Muscle layer of duodenum (tissue), 2 donors: ENCODE data around the gene PDZD4.

Experiments used
- H3K27ac ChIP-seq: one replicate; pipeline ENCODE4 v1.7.0; 2013; ENCODE audit warnings: mild to moderate bottlenecking, low read length
- H3K27me3 ChIP-seq: one replicate; pipeline ENCODE4 v1.7.0; 2013; ENCODE audit warnings: low read depth, mild to moderate bottlenecking, control low read depth, low read length
- H3K36me3 ChIP-seq, 2 donors: one replicate each; pipeline ENCODE4 v1.7.0; 2013; ENCODE audit warnings: low read length in 2 of 2, control low read depth in 1 of 2, mild to moderate bottlenecking in 1 of 2; ENCODE audit not compliant: insufficient read depth in 2 of 2, control insufficient read depth in 1 of 2
- H3K4me1 ChIP-seq, 2 donors: one replicate each; pipeline ENCODE4 v1.7.0; 2013; ENCODE audit warnings: low read length in 2 of 2, mild to moderate bottlenecking in 2 of 2, control low read depth in 1 of 2, moderate library complexity in 1 of 2; ENCODE audit not compliant: insufficient read depth in 2 of 2, control insufficient read depth in 1 of 2
- H3K4me3 ChIP-seq, 2 donors: one replicate each; pipeline ENCODE4 v1.7.0; 2013; ENCODE audit warnings: low read length in 2 of 2, low read depth in 1 of 2, mild to moderate bottlenecking in 1 of 2
- H3K9me3 ChIP-seq, 2 donors: one replicate each; pipeline ENCODE4 v1.7.0; 2013; ENCODE audit warnings: low read length in 2 of 2, control low read depth in 1 of 2, mild to moderate bottlenecking in 1 of 2; ENCODE audit not compliant: control insufficient read depth in 1 of 2
- donor health status: healthy.

PDZD4 gene

DNA sequence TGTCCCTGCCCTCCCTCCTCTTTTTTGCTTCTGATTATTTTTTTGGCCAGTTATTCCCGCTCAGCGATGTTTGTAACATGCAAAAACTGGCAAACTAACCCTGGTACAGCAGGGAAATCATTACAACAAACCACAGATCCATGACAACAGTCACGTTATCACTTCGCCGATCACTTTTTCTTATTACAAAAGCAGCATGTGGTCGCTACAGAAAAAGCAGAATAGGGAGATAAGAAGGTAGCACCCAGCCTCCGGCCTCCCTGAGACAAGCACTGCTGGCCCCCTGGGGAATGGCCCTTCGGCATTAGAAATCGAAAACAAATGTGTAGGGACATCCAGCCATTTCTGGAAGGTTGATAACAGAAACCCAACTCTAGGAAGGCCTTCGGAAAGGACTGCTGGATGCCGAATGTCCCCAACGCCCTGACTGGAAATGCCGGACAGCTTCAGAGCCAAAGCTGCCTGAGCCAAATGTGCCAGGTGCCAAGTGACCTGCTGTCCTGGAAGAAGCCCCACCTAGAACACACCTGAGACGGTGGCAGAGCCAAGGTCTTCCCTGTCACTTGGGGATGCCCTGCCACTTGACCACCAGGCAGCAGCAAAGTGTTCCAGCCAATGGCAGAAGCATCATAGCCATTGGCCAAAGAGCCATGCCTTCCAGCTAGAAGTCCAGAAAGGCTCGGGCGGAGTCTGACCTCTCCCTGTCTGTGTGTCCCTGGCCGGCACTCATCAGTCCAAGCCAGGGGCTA is 39.1 kb downstream of the PDZD4 start:
- Histone ChIP-seq H3K9me3 (no peaks in the 10 kb centered on the region), H3K27ac (no peak overlapping the region), H3K4me3 (no peak overlapping the region), H3K4me1 (peaks cover 0 to 29% of the 10 kb centered on the region in 2 donors), H3K27me3 (no peaks in the 10 kb centered on the region), H3K36me3 (peaks cover 0 to 21% of the 10 kb centered on the region in 2 donors)

GRCh38 chrX:153789654-153790053 is 40.7 kb downstream of the PDZD4 start:
- Histone ChIP-seq H3K4me1 (peaks cover 0 to 20% of the 10 kb centered on the region in 2 donors), H3K9me3 (no peaks in the 10 kb centered on the region), H3K27ac (no peak overlapping the region), H3K4me3 (no peak overlapping the region), H3K27me3 (no peaks in the 10 kb centered on the region), H3K36me3 (peaks cover 0 to 30% of the 10 kb centered on the region in 2 donors)

DNA sequence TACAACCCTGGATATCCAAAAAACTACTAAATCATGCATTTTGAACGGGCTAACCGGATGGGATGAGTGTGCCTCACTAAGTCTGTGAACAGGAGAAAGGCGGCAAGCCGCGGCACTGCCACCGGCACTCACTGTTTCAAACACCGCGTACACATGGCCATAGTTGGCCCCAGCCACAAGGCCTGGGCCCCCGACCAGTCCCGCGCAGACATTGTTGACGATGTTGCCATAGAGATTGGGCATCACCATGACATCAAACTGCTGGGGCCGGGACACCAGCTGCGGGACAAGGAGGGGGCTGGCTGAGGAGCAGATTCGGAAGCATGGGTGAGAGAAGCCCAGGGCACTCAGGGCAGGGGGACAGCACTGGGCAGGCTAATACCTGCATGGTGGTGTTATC is 43.7 kb downstream of the PDZD4 start:
- Histone ChIP-seq H3K27me3 (no peaks in the 10 kb centered on the region), H3K4me1 (peaks cover 0 to 4% of the 10 kb centered on the region in 2 donors), H3K36me3 (peaks cover 0 to 30% of the 10 kb centered on the region in 2 donors), H3K4me3 (no peak overlapping the region), H3K9me3 (no peaks in the 10 kb centered on the region), H3K27ac (no peak overlapping the region)

DNA sequence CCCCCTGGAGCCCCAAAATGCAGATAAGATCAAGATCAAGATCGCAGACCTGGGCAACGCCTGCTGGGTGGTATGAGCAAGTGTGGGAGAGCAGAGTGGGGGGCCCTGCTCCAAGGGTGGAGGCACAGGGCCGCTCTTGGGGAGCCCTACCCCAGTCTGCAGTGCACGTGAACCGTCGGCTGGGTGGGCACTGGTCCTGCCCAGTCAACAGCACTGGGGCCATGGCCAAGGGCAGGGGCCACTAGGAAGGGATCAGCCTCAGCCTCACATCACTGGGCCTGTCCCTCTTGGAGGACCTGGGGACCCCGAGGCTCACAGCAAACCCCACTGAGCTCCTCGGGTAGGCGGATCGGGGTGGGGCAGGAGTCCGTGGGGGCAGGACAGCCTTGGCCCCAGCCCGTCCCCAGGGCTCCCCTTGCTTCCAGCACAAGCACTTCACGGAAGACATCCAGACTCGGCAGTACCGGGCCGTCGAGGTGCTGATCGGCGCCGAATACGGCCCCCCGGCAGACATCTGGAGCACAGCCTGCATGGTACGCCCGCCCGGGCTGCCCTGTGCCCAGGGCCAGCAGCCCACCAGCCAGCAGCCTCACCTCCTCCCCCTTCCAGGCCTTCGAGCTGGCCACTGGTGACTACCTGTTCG is 45.9 kb downstream of the PDZD4 start:
- peaks cover 0 to 26% of the 10 kb centered on the region in 2 donors for H3K36me3 ChIP-seq
- no peak overlapping the region for H3K27ac ChIP-seq
- H3K4me1 ChIP-seq: peaks cover 0 to 20% of the 10 kb centered on the region in 2 donors
- no peaks in the 10 kb centered on the region for H3K27me3 ChIP-seq
- no peak overlapping the region for H3K4me3 ChIP-seq
- H3K9me3 ChIP-seq: no peaks in the 10 kb centered on the region

- Histone ChIP-seq H3K4me1 (peaks cover 0 to 20% of the 10 kb centered on the region in 2 donors), H3K4me3 (no peak overlapping the region), H3K9me3 (no peaks in the 10 kb centered on the region), H3K27me3 (no peaks in the 10 kb centered on the region), H3K36me3 (peaks cover 0 to 26% of the 10 kb centered on the region in 2 donors), H3K27ac (no peak overlapping the region)
These were observed 46.8 kb downstream of the PDZD4 start for GRCh38 chrX:153783378-153784013.

GRCh38 chrX:153782871-153783270 is 47.5 kb downstream of the PDZD4 start:
- Histone ChIP-seq H3K27me3 (no peaks in the 10 kb centered on the region), H3K36me3 (peaks cover 0 to 23% of the 10 kb centered on the region in 2 donors), H3K27ac (no peak overlapping the region), H3K4me3 (no peak overlapping the region), H3K4me1 (peaks cover 0 to 20% of the 10 kb centered on the region in 2 donors), H3K9me3 (no peaks in the 10 kb centered on the region)

DNA sequence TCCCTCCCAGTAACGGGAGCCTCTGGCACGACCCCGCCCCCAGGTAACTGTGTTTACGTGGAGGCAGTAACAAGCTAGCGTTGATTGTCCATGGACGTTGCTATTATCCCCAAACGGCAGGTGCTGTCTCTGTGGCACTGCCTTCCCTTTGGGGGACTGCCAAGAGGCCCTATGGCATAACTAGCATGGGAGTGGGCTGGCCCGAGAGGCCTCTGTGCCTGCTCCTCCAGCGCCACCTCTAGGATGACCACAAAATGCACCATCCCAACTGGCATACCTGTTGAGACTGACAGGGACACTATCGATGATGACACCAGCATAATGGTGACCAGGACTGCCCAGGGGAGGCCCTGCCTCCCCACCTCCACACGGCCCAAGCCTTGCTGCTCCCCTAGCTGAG is 48.0 kb downstream of the PDZD4 start:
- Histone ChIP-seq H3K36me3 (peaks cover 0 to 18% of the 10 kb centered on the region in 2 donors), H3K4me1 (peaks cover 0 to 20% of the 10 kb centered on the region in 2 donors), H3K4me3 (no peak overlapping the region), H3K27me3 (no peaks in the 10 kb centered on the region), H3K9me3 (no peaks in the 10 kb centered on the region), H3K27ac (no peak overlapping the region)

DNA sequence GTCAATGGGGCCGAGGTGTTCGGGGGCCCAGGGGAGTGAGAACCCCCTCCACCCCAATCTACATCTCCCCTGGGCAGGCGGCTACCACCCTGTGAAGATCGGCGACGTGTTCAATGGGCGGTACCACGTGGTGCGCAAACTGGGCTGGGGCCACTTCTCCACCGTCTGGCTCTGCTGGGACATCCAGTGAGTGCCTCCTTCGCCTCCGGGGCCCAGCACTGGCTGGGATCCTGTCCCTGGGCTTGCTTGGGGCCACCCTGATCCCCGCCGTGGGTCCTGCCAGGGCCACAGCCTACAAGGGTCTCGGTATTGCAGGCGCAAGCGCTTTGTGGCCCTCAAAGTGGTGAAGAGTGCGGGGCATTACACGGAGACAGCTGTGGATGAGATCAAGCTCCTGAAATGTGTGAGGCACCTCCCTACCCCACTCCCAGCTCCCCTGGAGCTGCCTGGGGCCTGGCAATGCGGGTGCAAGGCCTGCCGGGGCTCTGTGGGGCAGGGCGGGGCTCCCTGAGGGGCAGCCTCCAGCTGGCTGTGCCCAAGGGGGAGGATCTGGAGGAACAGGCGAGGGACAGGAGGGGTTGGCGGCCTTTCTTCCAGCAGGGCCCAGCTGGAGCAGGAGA is 48.8 kb downstream of the PDZD4 start:
- no peaks in the 10 kb centered on the region for H3K9me3 ChIP-seq
- H3K27me3 ChIP-seq: no peaks in the 10 kb centered on the region
- H3K27ac ChIP-seq: no peak overlapping the region
- peaks cover 0 to 11% of the 10 kb centered on the region in 2 donors for H3K36me3 ChIP-seq
- no peak overlapping the region for H3K4me3 ChIP-seq
- H3K4me1 ChIP-seq: peaks cover 0 to 17% of the 10 kb centered on the region in 2 donors

DNA sequence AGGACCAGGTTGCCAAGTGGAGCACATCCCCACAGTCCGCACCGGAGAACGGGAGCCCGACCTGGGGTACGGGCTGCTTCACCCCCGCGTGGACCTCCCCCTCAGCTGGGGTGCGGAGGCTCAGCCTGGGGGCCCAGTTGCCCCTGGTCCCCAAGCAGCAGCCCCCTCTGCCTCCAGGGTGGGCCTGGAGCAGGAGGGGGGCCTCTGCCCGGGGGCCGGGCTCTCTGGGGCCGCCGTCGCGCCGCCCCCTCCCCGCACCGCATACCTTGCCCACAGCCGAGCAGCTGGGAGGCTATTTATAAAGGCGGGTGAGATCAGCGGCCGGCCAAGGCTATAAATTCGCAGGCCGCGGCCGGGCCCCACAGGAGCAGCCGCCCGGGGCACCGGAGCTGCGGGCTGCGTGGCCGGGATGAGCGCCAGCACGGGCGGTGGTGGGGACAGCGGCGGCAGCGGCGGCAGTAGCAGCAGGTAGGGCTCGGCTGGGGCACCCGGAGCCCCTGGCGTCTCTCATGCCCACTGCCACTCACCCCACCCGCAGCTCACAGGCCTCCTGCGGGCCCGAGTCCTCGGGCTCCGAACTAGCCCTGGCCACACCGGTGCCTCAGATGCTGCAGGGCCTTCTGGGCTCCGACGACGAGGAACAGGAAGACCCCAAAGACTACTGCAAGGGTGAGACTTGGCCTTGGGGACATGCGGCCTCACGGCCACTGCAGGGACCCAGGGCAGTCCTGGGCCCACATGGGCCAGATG is 49.5 kb downstream of the PDZD4 start, which contains the start of gene SRPK3:
Gene SRPK3 (plus strand): TSS at position 364 of the 750 bp plus-strand sequence. CDS start 46 bp downstream, at position 410.
- Histone ChIP-seq H3K36me3 (peaks cover 0 to 5% of the 10 kb centered on the region in 2 donors), H3K27me3 (no peaks in the 10 kb centered on the region), H3K4me3 (no peak within 1 kb of the TSS), H3K9me3 (no peaks in the 10 kb centered on the region), H3K4me1 (peaks cover 0 to 17% of the 10 kb centered on the region in 2 donors), H3K27ac (no peak within 1 kb of the TSS)

DNA sequence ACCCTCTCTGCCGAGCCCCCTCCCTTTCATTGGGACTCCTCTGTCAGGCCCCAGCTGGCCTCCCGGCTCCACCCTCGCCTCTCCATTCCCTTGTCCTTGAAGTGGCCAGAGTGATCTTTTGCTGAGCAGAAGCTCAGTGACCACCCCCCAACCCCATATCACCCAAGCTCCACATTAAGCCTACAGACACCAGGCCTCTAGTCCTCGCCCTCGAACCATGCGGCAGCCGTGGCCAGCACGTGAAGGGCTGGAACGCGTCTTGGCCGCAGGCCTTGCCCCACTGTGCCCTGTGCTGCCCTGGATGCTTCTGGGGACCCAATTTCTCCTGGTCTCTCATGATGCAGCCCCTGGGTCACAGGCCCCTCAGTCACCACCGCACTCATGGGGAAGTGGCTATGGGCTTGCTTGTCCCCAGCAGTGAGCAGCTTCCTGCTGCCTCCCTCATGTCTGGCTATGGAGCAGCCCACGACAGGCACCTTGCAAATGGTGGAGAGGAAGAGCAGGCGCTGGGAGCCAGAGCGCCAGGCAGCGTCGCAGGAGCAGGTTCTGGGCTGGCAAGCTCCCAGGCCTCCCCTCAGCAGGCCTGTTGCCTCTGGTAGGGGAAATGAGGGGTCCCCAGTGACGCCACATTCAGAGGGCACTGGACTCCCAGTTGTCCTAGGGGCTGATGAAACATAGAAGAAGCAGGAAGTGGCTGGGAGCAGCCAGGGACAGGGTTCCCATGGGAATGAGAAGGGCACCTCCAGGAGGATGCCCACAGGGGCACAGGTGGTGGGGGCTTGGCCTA is 50.3 kb downstream of the PDZD4 start:
- Histone ChIP-seq H3K9me3 (no peaks in the 10 kb centered on the region), H3K36me3 (no peaks in the 10 kb centered on the region), H3K27ac (no peak overlapping the region), H3K27me3 (no peaks in the 10 kb centered on the region), H3K4me1 (peaks cover 0 to 17% of the 10 kb centered on the region in 2 donors), H3K4me3 (no peak overlapping the region)
